GM19438 (cell line): ENCODE data around the gene NEU1.
"Not testable (repeated sequence)": the region's sequence is repeated elsewhere in the genome, so short reads cannot be mapped to it uniquely, and the experiment has no call there.

Experiments used
- ATAC-seq: cut with Tn5 transposase; IDR thresholded peaks from one replicate; pipeline ENCODE4 v1.9.1; 2021; ENCODE audit warnings: low read depth; ENCODE audit not compliant: unreplicated experiment

Gene NEU1

DNA sequence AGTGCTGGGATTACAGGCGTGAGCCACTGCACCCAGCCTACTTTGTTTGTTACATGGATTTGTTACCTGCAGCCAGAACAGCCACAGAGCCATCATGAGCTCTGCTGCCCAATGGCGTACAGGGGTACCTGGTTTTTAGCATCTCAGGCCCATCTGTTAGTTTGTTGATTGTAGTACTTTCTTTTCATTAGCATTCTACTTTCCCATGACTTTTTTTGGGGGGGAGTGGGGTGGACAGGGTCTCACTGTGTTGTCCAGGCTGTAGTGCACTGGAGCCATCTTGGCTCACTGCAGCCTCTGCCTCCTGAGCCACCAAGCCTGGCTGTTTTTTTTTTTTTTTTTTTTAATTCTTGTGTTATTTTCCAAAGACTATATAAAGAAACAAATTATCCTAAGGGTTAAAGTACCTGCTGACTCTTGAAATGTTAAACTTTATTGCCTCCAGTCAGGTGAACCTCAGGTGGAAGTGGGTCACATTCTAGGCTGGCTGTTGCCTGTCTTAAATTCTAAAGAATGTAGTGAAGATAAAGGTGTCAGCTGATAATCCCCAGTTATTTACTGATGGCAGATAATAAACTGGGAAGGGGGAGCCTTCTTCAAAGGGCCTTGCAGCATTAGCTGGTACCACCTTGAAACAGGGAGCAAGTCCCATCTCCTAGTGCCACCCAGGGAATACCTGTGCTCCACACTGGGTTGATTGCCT, 15.2 kb downstream of the NEU1 start:
- no peak for ATAC-seq

DNA sequence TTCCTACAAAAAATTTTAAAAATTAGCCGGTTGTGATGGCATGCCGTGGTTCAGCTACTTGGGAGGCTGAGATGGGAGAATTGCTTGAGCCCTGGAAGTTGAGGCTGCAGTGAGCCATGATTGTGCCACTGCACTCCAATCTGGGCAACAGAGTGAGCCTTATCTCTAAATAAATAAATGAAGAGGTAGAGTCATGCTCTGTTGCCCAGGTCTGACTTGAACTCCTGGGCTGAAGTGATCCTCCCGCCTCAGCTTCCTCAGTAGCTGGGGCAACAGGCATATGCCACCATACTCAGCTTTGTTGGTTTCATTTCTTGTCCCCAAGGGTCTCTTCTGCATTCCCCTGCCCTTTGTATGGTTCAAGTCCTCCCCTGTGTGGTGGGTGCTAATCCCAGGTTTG, 18.1 kb downstream of the NEU1 start:
- ATAC-seq = no peak

DNA sequence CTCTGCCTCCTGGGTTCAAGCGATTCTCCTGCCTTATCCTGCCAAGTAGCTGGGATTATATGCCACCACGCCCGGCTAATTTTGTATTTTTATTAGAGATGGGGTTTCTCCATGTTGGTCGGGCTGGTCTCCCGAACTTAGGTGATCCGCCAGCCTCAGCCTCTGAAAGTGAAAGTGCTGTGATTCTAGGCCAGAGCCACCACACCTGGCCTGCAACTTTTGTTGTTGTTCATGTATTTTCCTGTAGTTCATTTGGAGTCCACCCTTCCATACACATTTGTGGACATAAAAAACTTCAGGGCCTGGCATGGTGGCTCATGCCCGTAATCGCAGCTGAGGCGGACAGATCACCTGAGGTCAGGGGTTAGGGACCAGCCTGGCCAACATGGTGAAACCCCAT, 20.6 kb downstream of the NEU1 start:
- ATAC-seq = no peak

DNA sequence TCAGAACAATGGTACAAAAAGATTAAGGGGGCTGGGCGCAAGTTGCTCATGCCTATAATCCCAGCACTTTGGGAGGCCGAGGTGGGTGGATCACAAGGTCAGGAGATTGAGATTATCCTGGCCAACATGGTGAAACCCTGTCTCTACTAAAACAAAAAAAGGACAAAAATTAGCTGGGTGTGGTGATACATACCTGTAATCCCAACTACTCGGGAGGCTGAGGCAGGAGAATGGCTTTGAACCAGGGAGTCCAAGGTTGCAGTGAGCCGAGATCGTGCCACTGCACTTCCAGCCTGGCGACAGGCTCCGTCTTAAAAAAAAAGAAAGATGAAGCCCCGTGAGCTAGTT, 22.9 kb downstream of the NEU1 start:
- ATAC-seq = not testable (repeated sequence)

DNA sequence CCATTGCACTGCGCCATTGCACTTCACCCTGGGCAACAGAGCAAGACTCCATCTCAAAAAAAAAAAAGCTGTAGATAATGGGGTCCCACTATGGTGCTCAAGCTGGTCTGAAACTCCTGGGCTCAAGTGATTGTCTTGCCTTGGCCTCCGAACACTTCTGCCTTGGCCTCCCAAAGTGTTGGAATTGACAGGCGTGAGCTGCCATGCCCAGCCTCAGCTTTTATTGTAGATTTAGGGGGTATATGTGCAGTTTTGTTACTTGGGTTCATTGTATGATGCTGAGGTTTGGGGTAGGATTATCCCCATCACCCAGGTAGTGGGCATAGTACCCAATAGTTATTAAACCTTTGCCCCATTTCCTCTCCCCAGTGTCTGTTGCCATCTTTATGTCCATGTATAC, 23.7 kb downstream of the NEU1 start:
- no peak for ATAC-seq

DNA sequence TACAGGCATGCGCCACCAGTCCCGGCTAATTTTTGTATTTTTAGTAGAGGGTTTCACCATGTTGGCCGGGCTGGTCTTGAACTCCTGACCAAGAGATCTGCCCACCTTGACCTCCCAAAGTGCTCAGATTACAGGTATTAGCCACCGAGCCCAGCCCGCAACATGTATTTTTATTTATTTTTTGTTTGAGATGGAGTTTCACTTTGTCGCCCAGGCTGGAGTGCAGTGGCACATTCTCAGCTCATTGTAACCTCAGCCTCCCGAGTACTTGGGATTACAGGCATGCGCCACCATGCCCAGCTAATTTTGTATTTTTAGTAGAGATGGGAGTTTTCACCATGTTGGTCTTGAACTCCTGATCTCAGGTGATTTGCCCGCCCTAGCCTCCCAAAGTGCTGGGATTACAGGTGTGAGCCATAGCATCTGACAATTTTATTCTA, 24.5 kb downstream of the NEU1 start:
- ATAC-seq = not testable (repeated sequence)

DNA sequence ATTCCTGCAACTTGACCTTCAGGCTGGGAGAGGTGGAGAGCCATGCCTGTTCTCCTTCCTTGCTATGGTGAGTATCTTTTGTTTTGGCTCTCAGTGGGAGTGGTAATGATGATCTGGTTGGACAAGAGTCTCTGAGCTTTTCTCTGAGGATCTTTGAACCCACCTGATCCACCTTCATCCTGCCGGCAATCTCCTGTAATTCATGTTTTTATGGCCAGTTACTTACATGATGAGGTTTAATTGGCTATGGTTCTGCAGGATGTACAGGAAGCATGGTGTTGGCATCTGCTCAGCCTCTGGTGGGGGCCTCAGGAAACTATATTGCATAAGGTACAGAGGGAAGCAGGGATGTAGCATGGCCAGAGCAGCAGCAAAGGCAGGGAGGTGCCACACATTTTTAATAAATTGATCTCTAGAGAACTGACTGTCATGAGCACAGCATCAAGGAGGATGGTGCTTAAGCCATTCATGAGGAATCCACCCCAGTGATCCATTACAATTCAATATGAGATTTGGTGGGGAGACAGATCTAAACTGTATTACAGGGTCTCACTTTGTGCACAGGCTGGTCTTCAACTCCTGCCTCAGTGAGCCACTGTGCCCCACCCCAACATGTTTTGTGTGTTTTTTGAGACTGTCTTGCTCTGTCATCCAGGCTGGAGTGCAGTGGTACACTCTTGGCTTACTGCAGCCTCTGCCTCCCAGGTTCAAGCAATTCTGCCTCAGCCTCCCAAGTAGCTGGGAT, 25.1 kb downstream of the NEU1 start:
- ATAC-seq = no peak

DNA sequence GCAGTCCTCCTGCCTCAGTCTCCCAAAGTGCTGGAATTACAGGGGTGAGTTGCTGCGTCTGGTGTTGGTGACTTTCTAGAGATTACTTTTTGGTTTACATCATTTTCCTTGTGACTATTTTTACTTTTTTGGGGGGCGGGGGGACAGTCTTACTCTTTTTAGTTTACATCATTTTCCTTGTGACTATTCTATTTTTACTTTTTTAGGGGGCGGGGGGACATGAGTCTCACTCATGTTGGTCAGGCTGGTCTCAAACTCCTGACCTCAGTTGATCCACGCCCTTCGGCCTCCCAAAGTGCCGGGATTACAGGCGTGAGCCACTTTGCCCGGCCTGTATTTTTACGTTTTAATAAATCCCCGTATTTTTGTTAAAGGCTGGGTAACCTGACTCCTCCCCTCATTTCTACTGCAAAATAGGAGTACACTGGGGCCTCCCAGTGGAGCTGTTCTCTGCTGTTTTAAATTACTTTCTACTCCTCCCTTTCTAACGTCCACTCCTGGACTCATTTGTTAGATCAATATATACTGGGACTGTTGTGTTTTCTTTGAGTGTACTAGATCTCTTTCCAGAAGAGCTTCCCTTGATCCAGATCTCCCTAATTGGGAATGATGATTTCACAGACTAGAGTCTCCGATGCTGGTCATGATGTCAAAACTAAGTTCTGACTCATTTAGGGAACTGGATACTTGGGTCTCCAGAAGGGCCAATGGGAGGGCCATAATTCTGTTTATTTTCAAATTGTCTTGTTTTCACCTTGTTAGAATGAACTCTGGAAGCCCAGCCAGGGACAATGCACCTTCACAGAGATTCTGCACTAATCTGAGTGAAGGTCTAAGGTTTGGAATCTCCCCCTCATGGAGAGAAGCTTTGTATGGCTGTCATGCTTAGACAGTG, 25.9 kb downstream of the NEU1 start:
- ATAC-seq = no peak

DNA sequence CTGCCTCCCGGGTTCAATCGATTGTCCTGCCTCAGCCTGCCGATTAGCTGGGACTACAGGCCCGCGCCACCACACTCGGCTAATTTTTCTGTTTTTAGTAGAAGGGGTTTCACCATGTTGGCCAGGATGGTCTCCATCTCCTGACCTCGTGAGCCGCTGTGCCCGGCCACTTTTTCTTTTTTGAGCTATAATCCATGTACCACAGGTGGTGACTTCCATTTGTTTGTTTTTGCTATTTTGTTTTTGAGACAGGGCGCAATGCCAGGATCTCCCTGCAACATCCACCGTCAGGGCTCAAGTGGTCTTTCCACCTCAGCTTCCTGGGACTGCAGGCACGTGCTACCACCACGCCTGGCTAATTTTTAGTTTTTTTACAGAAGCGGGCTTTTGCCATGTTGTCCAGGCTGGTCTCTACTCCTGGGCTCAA, 26.6 kb downstream of the NEU1 start:
- no peak for ATAC-seq

DNA sequence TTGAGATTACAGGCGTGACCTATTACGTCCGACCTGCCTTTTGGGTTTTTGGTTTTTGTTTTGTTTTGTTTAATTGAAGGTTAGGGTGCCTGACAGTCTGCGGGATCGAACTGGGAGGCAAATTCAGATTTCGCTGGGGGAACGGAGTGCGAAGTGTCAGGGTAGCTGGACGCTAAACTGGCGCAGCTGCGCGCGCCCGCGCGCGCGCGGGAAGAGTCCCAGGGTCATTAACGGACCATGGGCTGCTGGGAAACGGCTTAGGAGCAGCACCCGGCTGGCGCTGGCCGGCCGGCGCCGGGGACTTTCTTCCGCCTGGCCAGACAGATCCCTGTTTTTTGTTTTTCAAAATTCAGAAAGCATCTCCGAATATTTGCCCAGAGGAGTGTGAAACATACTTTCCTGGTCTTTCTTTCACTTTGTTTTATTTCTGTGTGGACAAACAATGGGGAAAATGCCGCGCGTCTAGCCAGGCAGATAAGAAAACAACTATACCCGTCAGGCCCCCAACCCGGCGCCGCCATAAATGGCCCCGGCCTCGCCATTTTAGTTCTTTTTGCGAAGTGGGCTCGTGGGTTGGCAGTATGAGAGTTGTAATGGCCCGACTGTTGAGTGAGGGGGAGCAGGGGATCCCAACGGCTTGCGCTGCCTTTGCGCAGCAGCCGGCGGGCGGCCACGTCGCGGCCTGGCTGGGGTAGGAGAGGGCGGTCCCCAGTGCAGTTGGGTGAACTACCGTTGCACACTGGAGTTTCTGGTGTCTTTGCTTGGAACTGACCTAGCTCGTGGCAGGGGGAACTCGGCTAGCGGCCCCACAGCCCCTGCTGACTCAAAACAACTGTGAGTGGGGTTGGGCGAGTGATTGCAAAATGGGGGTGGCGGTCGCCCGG, 28.0 kb downstream of the NEU1 start:
- ATAC-seq = no peak

DNA sequence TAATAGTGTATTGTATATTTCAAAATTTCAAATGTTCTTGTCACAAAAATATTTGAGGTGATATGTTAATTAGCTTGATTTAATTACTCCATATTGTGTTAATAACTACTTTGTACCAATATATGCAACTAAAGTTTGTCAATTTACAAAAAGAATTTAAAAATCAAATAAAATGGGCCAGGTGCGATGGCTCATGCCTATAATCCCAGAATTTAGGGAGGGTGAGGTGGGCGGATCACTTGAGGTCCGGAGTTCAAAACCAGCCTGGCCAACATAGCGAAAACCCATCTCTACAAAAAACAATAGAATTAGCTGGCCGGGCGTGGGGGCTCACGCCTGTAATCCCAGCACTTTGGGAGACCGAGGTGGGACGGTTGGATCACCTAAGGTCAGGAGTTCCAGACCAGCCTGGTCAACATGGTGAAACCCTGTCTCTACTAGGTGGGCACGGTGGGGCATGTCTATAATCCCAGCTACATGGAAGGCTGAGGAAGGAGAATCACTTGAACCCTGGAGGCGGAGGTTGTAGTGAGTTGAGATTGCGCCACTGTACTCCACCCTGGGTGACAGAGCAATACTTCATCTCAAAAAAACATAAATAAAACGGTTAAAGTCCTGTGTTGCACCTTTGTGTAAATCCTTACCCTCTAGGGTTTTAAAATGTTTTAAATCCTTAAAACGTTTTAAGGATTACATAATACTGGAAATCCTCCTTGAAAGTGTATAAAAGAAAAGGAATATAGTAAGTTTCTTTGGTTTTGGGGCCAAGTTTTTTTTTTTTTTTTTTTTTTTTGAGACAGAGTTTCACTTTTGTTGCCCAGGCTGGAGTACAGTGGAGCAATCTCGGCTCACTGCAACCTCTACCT, 31.0 kb downstream of the NEU1 start:
- no peak for ATAC-seq

DNA sequence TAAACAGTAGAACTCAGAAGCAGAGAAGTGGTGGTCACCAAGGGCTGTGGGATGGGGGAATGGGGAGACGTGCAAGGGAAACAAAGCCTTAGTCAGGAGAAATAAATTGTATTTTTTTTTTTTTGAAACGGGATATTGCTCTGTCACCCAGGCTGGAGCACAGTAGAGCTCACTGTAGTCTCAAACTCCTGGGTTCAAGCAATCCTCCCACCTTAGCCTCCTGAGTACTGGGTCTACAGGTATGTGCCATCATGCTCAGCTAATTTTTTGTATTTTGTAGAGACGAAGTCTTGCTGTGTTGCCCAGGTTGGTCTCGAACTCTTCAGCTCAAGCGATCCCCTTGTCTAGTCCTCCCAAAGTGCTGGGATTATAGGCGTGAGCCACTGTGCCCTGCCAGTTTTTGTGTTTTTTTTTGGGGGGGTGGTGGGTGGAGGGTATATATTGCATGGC, 31.7 kb downstream of the NEU1 start:
- ATAC-seq = no peak

DNA sequence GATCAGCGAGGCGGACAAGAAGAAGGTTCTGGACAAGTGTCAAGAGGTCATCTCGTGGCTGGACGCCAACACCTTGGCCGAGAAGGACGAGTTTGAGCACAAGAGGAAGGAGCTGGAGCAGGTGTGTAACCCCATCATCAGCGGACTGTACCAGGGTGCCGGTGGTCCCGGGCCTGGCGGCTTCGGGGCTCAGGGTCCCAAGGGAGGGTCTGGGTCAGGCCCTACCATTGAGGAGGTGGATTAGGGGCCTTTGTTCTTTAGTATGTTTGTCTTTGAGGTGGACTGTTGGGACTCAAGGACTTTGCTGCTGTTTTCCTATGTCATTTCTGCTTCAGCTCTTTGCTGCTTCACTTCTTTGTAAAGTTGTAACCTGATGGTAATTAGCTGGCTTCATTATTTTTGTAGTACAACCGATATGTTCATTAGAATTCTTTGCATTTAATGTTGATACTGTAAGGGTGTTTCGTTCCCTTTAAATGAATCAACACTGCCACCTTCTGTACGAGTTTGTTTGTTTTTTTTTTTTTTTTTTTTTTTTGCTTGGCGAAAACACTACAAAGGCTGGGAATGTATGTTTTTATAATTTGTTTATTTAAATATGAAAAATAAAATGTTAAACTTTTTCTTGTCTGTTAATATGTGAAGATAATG, 32.9 kb downstream of the NEU1 start:
- ATAC-seq = no peak

DNA sequence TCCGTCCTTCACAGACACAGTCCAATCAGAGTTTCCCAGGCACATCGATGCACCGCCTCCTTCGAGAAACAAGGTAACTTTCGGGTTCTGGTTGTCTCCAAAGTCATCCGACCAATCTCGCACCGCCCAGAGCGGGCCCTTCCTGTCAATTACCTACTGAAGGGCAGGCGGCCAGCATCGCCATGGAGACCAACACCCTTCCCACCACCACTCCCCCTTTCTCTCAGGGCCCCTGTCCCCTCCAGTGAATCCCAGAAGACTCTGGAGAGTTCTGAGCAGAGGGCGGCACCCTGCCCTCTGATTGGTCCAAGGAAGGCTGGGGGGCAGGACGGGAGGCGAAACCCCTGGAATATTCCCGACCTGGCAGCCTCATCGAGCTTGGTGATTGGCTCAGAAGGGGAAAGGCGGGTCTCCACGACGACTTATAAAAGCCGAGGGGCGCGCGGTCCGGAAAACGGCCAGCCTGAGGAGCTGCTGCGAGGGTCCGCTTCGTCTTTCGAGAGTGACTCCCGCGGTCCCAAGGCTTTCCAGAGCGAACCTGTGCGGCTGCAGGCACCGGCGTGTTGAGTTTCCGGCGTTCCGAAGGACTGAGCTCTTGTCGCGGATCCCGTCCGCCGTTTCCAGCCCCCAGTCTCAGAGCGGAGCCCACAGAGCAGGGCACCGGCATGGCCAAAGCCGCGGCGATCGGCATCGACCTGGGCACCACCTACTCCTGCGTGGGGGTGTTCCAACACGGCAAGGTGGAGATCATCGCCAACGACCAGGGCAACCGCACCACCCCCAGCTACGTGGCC, 35.1 kb downstream of the NEU1 start, which contains the start of gene HSPA1B:
TSS of gene HSPA1B (plus strand) at position 453 of the 794 bp plus-strand sequence. CDS start at position 666, 213 bp downstream.
- ATAC-seq = peak; percentile 54

DNA sequence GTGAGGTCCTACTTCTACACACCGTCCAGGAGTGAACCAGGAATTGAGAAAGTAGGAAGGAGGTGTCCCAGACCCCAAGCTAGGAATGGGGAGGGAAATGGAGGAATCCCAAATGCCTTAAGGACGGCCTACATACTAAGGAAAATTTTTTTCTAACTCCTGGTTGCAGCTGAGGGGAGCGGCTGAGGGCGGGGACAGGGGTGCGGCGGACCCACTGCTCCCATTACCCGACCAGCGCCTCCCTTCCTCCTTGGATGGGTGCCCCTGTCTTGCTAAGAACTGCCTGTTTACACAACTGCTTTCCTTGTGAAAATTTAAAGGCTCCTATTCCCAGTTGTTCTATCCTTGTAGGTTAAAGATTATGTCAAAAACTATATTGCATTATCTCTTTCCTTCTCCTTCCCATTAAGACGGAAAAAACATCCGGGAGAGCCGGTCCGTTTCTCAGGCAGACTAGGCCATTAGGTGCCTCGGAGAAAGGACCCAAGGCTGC, 35.8 kb downstream of the NEU1 start:
- ATAC-seq = no peak

DNA sequence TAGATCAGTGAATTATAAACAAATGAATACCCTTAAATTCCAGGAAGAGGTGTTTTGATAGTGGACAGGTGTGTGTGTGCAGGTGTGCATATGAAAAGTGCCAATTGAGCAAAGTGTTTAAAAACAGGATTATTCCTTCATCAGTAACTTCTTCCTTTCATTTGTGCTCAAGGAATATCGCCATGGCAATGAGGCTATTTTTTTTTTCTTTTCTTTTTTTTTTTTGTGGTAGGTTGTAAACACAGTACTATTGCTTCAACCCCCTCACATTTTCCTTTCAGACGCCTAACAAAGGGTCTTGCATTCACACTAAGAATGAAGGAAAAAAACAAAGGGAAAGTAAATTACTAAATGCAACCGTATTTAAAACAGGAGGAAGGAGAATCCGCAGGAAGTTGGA, 37.1 kb downstream of the NEU1 start:
- ATAC-seq = no peak

DNA sequence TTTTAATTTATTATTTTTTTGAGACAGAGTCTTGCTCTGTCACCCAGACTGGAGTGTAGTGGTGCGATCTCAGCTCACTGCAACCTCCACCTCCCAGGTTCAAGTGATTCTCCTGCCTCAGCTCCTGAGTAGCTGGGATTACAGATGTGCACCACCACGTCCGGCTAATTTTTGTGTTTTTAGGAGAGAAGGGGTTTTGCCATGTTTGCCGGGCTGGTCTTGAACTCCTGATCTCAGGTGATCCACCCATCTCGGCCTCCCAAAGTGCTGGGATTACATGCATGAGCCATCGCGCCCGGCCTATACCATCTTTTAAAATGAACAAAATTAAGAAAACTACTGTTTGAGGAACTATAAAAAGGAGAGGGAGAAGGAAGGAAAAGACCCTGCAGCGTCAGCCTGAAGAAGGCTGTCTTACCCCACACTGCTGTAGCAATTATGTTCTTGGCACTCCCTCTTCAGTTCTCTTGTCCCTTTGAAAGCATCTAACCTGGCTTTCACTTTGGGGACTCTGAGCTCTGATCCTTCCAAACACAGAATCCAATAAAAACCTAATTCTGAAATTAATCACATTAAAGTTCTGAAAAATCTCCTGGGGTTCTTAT, 38.9 kb downstream of the NEU1 start:
- ATAC-seq = not testable (repeated sequence)
